DMS114 treated with DMSO at 0.1 percent for 48 hours (cell line): ENCODE results near the gene IL17D.

Source experiments
- DNase-seq: peaks from one replicate; lab custom pipeline; 2025; ENCODE audit not compliant: unreplicated experiment; lab: John Stamatoyannopoulos, UW

Gene IL17D

DNA sequence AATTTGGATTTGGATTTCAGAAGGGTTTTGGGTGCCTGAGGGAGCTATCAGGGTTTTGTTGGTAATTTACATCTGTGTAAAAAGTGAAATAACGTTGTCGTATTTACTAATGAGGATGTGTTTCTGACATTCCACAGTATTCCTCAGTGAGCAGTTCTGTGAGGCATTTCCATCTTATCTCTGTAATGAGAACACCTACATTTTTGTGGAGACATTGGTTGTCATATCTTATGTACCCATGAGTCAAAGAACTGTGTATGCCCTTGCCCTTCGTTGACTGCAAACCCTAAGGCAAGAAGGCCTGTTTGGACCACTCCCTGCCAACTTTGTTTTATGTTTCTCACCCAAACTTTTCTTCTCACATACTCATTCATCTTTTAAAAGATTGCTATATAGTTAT lies 14.2 kb upstream of the IL17D start:
- DNase-seq = no peak

DNA sequence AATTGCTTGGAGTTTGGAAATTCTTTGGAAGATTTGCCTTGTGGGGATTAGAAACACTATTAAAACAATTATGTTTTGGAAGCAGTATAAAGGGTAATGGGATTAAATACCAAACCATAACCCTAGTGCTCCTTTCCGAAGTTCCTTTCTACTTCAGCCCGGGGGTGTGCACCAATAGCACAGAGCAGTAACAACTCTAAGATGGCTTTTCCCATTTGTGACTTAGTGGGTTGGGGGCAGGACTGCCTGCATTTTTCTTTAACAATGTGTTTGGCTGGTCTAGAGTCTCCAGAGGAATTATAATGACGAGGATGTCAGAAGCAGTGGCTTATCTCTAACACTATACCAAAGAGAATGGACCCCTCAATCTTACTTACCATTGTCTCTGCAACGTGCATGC lies 11.9 kb upstream of the IL17D start:
- no peak for DNase-seq

DNA sequence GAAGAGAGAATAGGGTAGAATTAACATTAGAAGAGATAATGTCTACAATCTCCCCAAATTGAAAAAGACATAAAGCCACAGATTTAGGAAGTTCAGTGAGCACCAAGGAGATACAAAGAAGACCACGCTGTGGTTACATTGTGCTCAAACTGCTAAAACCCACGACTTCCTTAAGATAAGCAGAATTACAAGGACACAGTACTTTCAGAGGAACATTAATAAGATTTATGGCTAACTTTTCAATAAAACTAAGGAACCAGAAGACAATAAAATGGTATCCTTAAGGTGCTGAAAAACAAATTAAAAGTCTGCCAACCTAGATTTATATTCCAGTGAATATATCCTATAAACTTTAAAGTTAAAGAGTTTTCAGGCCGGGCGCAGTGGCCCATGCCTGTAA lies 7.4 kb upstream of the IL17D start:
- no peak for DNase-seq

DNA sequence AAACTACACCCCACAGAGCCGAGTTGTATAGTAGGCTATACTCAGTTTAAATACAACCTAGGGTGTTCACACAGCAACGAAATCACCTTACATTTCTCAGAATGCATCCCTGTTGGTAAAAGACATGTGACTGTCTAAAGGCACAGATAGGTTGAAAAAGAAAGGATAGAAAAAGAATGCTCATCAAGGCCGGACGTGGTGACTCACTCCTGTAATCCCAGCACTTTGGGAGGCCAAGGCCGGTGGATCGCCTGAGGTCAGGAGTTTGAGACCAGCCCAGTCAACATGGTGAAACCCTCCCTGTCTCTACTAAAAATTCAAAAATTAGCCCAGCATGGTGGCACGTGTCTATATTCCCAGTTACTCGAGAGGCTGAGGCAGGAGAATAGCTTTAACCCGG lies 3.8 kb upstream of the IL17D start:
- no peak for DNase-seq

DNA sequence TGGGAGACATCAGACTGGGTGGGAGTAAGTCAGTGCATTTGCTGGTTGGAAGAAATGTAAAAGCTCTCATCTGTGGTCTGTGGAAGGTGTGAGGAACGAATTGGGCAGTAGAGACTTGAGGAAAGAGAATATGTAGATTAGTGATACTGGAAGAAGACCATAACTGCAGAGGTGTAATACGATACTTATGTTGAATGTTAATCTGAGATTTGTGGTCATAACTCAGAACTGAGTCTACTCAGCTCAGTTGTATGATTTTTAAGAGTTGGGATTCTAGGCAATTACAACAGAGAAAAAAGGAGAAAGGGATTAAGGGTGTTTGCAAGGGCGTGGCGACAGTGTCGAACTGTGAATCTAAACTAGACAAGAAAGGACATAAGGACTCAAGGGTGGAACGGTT lies 3.2 kb upstream of the IL17D start:
- DNase-seq = no peak

DNA sequence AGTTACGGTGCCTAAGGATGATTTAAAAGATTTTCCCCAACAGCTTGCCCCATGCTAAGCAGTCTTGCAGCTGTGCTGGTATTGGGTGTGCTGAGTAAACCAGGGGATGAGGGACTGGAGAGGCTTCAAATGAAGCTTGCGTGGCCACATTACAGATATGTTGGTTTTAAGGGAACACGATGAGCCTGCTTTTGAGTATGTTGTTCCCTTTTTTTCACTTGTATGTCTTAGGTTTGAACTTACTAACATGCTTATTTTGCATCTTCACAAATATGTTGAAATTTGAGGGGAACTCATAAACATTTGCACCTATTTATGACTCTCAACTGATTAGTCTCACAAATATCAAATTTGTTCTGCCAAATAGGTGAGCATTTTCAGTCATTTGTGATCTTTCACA lies 2.0 kb upstream of the IL17D start:
- DNase-seq = no peak

DNA sequence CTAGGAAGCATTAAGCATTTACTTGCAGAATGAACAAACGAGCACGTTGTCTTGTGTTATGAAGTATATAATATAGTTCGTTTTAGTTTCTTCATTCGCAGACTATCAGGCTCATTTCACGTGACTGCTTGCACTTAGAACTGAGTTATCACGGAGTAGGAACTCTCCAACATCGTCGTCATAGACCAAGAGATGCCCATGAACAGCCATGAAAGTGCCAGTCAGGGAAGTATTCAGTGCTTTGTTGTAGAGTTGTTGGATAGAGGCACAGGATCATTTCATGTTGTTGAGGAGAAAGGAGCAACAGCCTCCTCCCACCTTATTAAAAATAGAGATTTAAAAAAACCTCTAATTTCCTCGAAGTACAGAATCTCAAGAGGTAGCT lies 977 bp upstream of the IL17D start:
- DNase-seq = no peak

DNA sequence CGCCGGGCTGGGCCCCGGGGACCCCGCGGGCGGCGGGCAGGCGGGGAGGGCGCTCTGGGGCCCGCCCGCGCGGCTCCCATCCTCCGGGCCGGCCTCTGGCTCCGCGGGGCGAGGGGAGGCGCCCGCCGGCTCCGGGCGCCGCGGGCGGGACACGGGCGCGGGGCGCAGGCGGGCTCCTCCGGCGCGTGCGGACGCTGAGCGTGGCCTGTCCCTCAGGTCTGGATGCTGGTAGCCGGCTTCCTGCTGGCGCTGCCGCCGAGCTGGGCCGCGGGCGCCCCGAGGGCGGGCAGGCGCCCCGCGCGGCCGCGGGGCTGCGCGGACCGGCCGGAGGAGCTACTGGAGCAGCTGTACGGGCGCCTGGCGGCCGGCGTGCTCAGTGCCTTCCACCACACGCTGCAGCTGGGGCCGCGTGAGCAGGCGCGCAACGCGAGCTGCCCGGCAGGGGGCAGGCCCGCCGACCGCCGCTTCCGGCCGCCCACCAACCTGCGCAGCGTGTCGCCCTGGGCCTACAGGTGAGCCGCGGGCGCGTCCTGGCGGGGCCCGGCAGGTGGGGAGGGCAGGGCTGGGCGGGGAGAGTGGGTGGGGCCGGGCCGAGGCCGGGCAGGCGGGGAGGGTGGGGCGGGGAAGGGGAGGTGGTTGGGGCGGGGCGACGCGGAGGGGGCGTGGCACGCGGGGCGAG lies 420 bp downstream of the IL17D start:
- no peak for DNase-seq

DNA sequence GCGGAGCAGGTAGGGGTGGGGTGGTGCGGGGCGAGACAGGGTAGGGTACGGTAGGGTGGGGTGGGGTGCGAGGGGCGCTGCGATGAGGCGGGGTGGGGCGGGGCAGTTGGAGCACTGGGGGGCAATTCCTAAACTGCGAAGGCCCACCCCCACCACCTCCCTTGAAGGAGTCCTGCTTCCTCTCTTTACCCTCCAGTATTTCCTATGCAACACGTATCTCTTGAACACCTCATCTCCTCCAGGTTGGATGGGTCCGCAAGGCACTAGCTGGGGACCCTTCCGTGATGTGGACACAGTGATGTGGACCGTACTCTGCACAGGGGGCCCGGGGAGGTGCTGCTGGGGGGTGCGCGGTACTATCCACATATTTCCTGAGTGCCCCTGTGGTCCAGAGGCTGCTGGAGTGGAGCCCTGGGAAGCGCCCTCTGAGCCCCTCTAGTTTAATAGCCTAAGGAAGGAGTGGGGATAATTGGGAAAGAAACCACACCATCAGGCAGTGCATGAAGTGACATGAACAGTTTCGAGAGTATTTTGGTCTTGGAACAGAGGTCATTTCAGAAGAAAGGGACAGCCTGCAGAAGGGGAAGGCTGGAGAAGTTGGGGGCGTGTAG lies 1.1 kb downstream of the IL17D start:
- DNase-seq = no peak

DNA sequence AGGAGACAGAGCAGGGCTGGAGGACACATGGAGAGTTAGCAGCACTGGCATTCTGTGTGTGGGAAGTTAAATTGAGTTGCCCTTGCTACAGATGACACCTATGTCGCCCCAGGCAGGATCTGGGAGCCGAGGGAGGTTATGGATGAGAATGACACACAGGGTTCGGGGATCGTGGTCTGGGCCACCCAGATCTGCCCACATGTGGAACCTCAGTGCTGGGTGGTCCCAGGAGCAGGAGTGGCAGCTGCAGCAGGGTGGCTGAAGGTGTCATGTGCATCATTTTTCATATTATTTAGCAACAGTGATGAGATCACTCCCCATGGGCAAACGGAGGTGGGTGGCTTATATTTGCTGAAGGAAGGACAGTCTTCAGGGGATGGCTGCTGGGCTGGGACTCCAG lies 3.2 kb downstream of the IL17D start:
- no peak for DNase-seq

DNA sequence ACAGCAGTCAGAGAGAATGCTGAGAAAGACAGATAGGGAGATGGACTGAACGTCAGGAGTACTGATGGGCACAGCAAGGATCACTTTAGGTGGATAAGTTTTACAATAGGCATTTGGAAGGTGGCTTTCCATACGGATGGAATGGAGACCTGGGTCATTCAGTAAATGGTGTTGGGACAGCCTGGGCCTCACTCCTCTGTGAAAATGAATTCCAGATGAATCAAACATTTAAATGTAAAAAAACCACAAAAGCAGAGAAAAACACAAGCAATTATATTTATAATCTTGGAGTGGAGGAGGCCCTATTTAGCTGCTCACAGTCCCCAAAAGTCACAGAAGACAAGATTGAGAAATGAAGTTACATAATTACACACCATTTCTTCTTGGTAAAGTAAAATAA lies 4.7 kb downstream of the IL17D start:
- no peak for DNase-seq

DNA sequence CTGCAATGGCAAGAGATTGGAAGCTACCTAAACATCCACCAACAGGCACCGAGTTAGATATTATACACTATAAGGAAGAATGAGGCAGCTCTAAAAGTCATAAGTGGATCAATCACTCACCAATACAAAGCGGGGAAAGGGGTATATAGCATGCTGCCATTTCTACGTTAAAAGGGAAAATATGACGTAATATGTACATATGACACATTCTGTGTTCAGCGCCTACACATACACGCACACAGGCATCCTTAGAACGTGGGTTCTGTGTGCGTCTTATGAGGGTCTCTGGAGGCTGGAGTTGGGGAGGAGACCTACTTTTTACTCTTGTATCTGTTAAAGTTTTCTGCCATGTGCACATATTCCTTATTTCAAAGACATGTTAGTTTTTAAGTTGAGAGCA lies 5.9 kb downstream of the IL17D start:
- DNase-seq = no peak

DNA sequence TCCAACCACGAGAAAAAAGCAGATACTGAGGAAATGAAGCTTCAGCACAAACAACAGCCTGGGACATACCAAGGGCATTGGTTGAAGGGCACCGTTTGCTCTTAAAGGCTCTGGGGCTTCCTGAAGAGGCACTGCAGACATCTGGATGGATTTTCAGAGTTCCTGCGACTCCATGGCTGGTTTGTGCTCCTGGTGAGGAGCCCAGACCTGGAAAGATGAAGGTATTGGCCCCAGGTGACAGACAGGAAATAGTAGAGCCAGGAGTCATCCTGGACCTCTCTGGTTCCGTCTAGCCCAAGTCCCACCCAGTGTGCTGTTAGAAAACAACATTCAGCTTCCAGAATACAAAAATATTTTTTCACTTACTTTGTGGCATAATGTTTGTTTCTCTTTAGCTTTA lies 6.3 kb downstream of the IL17D start:
- no peak for DNase-seq

DNA sequence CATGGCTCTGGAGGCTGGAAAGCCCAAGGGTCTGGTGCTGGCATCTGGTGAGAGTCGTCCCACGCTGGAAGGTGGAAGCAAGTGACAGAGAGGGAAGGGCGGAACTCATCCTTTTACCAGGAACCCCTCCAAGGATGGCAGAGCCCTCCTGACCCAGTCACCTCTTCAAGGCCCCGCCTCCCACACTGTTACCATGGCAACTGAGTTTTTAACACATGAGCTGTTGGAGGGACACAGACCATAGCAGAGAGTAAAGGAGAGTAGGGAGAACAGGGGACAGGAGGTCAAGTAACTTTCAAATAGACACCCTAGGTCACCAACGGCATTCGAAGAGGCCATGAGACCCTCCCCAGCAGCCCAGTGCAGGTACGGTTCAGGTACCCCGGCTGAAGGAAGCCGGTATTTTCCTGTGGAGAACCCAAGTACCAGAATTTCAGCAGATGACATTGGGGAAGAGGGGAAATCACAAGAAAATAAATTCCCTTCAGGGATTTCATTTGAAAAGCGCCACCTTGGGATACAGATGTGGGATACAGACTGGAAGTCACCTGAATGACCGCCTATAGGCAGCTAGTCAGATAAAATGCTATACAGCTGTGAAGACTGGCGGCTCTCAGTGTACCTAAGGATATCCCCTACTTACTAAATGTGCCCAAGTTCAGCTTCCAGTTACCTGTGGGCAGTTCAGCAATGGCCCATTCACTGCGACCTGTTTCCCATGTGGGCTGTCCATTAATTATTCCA lies 8.0 kb downstream of the IL17D start:
- DNase-seq = no peak

DNA sequence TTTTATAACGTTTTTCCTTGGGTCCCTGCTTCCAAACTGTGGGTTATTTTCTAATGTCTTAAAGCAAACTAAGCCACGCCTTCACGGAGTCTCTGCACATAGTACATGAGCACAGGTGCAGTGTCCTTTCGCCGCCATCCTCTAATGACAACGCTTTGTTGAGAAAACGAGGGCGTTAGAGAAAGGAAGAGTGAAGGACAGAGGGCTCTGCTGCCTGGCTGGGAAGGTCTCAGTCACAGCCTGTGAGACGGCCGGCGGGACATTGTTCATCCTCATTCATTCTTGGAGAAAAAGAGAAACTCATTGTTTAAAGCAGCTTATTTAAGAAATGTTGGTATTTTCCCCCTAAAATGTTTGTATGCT lies 9.5 kb downstream of the IL17D start:
- DNase-seq = no peak

DNA sequence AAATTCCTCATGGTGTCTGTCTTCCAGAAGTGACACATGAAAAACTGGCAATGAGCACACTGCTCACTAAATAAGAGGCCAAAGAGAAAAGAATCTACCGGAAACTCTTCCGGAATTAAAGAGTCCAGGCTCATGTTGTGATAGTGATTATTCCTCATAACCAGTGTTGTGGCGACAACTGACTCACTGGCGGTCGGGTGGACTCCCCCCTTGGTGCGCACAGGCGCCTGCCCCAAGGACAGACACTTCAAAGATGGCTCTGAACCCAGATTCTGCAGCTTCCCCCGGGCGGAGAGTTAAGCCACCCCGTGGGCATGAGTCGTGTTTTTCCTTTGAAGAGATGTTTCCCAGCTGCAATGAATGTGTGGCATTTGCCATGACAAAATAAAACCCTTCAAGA lies 10.3 kb downstream of the IL17D start:
- DNase-seq = no peak

DNA sequence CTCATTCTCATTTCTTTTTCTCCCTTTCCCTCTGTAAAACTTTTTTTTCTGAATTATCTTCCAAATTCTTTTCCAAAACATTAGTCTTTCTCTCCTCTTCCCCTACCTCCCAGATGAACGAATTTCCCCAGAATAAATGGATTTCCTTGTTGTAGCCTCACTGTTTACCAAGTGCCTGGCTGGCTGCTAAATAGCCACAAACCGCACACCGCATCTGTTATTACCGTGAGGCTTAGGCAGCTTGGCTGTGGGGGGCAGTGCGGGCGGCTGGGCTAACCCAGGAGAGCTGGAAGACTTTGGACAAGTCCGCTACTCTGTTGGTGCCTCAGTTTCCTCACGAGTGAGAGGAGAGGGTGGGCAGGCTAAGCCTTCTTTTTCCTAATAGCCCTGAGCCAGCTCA lies 10.7 kb downstream of the IL17D start:
- DNase-seq = no peak

DNA sequence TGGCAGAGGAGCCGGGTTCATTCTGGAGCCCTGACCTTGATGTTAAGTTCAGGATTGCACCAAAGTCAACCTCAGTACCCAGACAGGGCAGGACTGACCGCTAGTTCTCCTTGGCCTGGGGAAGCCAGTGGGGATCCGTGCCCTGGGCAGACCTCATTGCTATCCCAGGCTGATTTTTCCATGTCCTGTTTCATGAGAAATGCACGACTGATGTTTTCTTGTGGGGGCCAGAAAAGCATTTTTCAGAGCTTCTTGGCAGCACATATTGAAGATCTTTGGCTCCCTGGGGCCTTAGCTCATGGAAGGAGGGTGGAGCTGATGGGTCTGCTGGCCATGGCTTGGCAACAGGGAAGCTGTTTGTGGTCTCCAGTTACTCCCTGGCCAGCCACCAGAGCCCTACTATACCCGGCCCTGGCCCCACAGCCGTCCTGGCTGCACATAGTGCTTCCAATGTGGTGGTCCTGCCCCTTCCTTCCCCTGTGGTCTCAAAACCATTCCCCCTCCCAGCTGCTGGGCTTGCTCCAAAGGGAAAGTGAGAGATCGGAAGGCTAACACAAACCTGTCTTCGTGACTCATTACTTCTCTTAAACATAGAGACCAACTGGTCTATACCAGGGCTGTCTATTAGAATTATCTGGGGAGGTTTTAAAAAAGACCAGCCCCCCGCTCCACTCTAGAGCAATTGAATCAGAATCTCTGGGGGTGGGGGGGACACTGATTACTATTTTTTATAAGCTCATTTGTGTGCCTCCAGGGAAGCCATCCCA lies 11.2 kb downstream of the IL17D start:
- no peak for DNase-seq

DNA sequence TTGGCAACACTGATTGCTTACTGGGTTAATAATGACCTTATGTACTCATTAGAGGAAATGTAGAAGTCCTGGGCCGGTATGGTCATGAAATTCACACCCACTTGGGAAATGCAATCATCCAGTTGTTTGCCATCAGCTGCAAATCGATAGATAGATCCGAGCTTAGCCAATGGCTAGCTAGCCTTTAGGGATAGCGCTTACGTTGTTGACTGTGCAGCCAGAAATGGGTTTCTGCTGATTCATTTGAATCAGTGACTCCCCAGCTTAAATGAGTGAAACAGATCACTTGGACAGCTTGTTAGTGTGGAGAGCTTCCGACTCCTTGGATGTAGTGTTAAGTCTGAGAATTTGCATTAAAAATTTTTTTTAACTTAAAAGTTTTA lies 11.8 kb downstream of the IL17D start:
- DNase-seq = no peak

DNA sequence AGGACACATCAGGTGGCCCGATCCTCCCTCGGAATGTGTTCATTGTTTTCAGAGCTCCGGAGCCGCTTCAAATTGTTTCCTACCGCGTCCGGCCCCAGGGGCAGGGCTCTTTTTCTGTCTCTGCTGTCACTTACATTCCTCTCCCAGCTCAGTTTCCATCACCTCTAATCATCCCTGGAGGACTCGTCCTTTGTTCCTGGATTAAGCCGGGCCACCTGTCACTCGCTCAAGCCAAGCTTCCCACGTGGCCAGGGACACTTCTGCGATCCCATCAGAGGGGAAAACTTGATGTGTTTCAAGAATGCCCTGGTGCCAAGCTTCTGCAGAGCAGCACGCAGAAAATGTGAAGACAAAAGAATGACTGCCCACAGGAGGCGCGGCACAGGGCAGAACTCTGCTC lies 13.5 kb downstream of the IL17D start:
- no peak for DNase-seq

DNA sequence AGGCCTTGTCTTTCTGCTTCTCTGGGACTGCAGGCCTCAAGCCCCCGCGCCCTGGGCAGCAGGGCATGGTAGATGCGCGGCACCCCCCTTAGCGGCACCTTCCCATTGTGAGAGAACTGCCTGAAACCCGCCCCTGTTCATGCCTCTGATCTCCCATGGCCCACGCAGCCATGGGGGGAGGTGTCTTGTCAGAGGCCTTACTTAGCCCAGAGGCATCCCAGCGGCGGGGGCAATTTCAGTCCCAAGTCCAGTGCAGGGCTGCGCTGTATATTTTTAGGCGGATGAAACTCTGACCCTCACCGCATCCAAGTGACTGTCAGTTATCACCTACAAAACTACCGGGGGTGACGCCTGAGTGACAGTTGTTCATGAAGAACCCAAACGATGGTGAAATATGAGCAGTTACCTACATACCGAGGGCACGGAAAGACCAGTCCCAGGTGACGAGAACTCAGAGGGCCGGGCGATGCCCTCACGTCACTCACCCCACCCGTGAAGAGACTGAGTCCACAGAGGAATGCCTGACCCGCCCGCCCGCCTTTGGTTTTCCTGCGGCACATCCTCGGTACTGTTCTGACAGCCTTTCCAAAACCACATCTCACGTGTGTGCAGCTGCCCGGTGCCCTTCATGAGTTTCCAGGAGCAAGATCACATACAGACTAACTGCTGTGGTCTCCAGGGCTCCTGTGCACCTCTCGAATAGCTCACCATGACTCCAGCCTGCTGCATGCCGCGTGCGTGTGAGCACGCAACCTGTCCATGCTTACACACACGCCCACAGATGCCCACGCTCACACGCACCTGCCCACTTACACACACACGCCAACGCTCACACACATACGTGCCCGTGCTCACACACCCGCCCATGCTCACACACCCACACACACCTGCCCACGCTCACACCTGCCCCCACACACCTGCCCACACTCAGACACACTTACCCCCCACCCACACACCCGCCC lies 14.4 kb downstream of the IL17D start:
- DNase-seq = no peak
